Astrocyte of the spinal cord (primary cell): Measurements from ENCODE around the gene FLAD1.

Source experiments
- DNase-seq: peaks from one replicate; pipeline ENCODE4 v3.0.0; 2011; ENCODE audit warnings: low read depth, low spot score
- H3K4me3 ChIP-seq: 2 replicates; pipeline ENCODE4 v1.5.1; 2011; ENCODE audit warnings: low read depth, mild to moderate bottlenecking, low read length, moderate library complexity
- CTCF ChIP-seq: IDR thresholded peaks from 2 replicates; pipeline ENCODE4 v1.5.1; 2012; ENCODE audit warnings: low read depth, mild to moderate bottlenecking, low read length, inconsistent platforms
- in situ Hi-C: cut with HindIII; loops from 2 replicates; pipeline ENCODE4 v1.10.0; 2017; ENCODE audit warnings: low sequenced_read_pairs

Gene FLAD1

GRCh38 chr1:154954541-154954940 lies 28.6 kb upstream of the FLAD1 start:
- DNase-seq: no peak
- in situ Hi-C loops: no loop called here
- TF ChIP-seq CTCF: no peak
- H3K4me3 ChIP-seq: no peak overlapping the region

GRCh38 chr1:154955039-154955717 lies 28.0 kb upstream of the FLAD1 start:
- peak overlapping the region; percentile 52 for H3K4me3 ChIP-seq

GRCh38 chr1:154955718-154956543 lies 27.2 kb upstream of the FLAD1 start, which contains the start of gene PBXIP1:
Gene PBXIP1, minus strand, starts transcription at chr1:154956099. Its CDS starts 2,378 bp downstream, at chr1:154953721.
- peak; percentile 45 for TF ChIP-seq CTCF
- DNase-seq: peak; percentile 93
- in situ Hi-C loops: no loop called here
- peak within 1 kb of the TSS; percentile 52 for H3K4me3 ChIP-seq

More at GRCh38 chr1:154955039-154955717, 28.0 kb upstream of the FLAD1 start:
- no peak for TF ChIP-seq CTCF
- peak; percentile 80 for DNase-seq
- in situ Hi-C loops: no loop called here

- in situ Hi-C loops: no loop called here
- H3K4me3 ChIP-seq: peak overlapping the region; percentile 52
- no peak for TF ChIP-seq CTCF
- no peak for DNase-seq
Measured at GRCh38 chr1:154956544-154956941, 26.6 kb upstream of the FLAD1 start.

GRCh38 chr1:154957091-154957657 lies 26.0 kb upstream of the FLAD1 start:
- in situ Hi-C loops: no loop called here
- no peak overlapping the region for H3K4me3 ChIP-seq
- TF ChIP-seq CTCF: no peak
- DNase-seq: no peak

- no peak overlapping the region for H3K4me3 ChIP-seq
- TF ChIP-seq CTCF: no peak
- no peak for DNase-seq
- in situ Hi-C loops: no loop called here
Measured at GRCh38 chr1:154958036-154958435, 25.1 kb upstream of the FLAD1 start.
